KMS-11 (cell line): Measurements from ENCODE around the gene HS2ST1.

Experiments used
- H2AFZ ChIP-seq: fragments of 200-600 bp; sonication (generic); 2 replicates; pipeline ENCODE4 v1.6.1; 2016; ENCODE audit warnings: antibody characterized with exemption, mixed run types, low read depth
- H3K27ac ChIP-seq: fragments of 200-600 bp; sonication (generic); 2 replicates; pipeline ENCODE4 v1.6.1; 2016; ENCODE audit warnings: mild to moderate bottlenecking, mixed run types
- H3K27me3 ChIP-seq: fragments of 200-600 bp; sonication (generic); 2 replicates; pipeline ENCODE4 v1.6.1; 2017; ENCODE audit warnings: mild to moderate bottlenecking, low read depth, mixed run types, moderate library complexity; ENCODE audit not compliant: insufficient read depth
- H3K36me3 ChIP-seq: fragments of 200-600 bp; sonication (generic); 2 replicates; pipeline ENCODE4 v1.6.1; 2017; ENCODE audit warnings: mild to moderate bottlenecking, mixed run types; ENCODE audit not compliant: insufficient read depth
- H3K4me1 ChIP-seq: fragments of 200-600 bp; sonication (generic); 2 replicates; pipeline ENCODE4 v1.6.1; 2016; ENCODE audit warnings: mild to moderate bottlenecking, low read depth, mixed run types; ENCODE audit not compliant: poor library complexity, severe bottlenecking
- H3K4me2 ChIP-seq: fragments of 200-600 bp; sonication (generic); 2 replicates; pipeline ENCODE4 v1.7.0; 2016; ENCODE audit warnings: mild to moderate bottlenecking, mixed run types
- H3K4me3 ChIP-seq: fragments of 200-600 bp; sonication (generic); IDR thresholded peaks from 2 replicates; pipeline ENCODE4 v1.6.1; 2017; ENCODE audit warnings: low read depth, low read length, mixed read lengths; ENCODE audit not compliant: insufficient read depth
- H3K79me2 ChIP-seq: fragments of 200-600 bp; sonication (generic); 2 replicates; pipeline ENCODE4 v1.6.1; 2016; ENCODE audit warnings: low read depth, mixed run types; ENCODE audit not compliant: insufficient read depth
- H3K9ac ChIP-seq: fragments of 200-600 bp; sonication (generic); 2 replicates; pipeline ENCODE4 v1.6.1; 2016; ENCODE audit warnings: mild to moderate bottlenecking, mixed run types
- H4K20me1 ChIP-seq: fragments of 200-600 bp; sonication (generic); 2 replicates; pipeline ENCODE4 v1.6.1; 2016; ENCODE audit warnings: mild to moderate bottlenecking, mixed run types; ENCODE audit not compliant: insufficient read depth
- CTCF ChIP-seq: fragments of 200-600 bp; sonication (generic); conservative IDR thresholded peaks from 2 replicates; pipeline ENCODE4 v1.6.1; 2017; ENCODE audit warnings: low read depth, mild to moderate bottlenecking, antibody characterized with exemption, low read length, moderate library complexity, mixed read lengths

Gene HS2ST1

GRCh38 chr1:87108814-87109411 lies 194.5 kb downstream of the HS2ST1 start:
- no peak overlapping the region for H3K4me3 ChIP-seq
- H3K4me2 ChIP-seq, result no peak overlapping the region
- no peaks in the 10 kb centered on the region for H3K79me2 ChIP-seq
- no peak overlapping the region for H3K9ac ChIP-seq
- no peaks in the 10 kb centered on the region for H4K20me1 ChIP-seq
- H2AFZ ChIP-seq, result no peak overlapping the region
- no peak for TF ChIP-seq CTCF
- H3K4me1 ChIP-seq, result no peaks in the 10 kb centered on the region
- no peak overlapping the region for H3K27ac ChIP-seq
- H3K27me3 ChIP-seq, result no peaks in the 10 kb centered on the region
- no peaks in the 10 kb centered on the region for H3K36me3 ChIP-seq

DNA sequence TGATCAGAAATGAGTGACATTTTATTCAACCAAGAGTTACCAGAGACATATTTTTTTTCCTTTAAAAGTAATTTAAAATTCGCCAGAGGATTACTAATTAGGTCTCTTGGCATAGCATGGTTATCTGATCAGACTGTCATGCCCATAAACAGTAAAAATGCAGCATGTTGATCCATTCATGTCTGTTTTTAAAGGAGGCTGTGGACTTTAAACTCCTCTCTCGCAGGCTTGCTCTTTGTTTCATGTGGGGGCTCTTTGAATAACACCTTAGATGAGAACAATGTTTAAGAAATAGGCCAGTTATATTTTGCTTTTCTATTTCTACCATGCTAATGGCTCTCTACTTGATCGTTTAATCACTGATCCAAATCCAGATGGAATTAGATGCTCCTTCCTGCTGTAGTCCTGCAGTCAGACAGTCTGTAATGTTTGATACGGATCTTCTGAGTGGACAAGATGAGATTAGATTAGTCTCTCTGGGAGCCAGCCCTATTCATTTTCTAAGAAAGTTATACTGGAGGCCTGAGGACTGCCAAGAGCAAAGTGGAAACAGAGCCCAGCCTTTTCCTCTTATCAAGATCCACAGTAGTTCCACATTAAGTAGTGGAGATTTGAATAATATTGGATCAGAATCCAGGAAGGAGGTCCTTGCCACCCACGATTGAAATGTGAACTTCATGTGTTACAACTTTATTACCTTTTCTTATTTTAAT lies 197.4 kb downstream of the HS2ST1 start:
- no peaks in the 10 kb centered on the region for H3K4me1 ChIP-seq
- H3K9ac ChIP-seq, result no peak overlapping the region
- no peak overlapping the region for H3K4me3 ChIP-seq
- no peaks in the 10 kb centered on the region for H4K20me1 ChIP-seq
- no peak overlapping the region for H2AFZ ChIP-seq
- no peak overlapping the region for H3K4me2 ChIP-seq
- H3K36me3 ChIP-seq, result no peaks in the 10 kb centered on the region
- no peak overlapping the region for H3K27ac ChIP-seq
- no peak for TF ChIP-seq CTCF
- H3K27me3 ChIP-seq, result no peaks in the 10 kb centered on the region
- no peaks in the 10 kb centered on the region for H3K79me2 ChIP-seq

- H3K79me2 ChIP-seq, result no peaks in the 10 kb centered on the region
- H3K9ac ChIP-seq, result no peak overlapping the region
- H3K27ac ChIP-seq, result no peak overlapping the region
- no peaks in the 10 kb centered on the region for H4K20me1 ChIP-seq
- H3K27me3 ChIP-seq, result no peaks in the 10 kb centered on the region
- no peak overlapping the region for H2AFZ ChIP-seq
- H3K36me3 ChIP-seq, result no peaks in the 10 kb centered on the region
- TF ChIP-seq CTCF, result no peak
- no peak overlapping the region for H3K4me3 ChIP-seq
- no peaks in the 10 kb centered on the region for H3K4me1 ChIP-seq
- H3K4me2 ChIP-seq, result no peak overlapping the region
Observed at GRCh38 chr1:87113313-87113712, 198.9 kb downstream of the HS2ST1 start.

GRCh38 chr1:87115317-87115890 lies 201.0 kb downstream of the HS2ST1 start:
- no peak overlapping the region for H3K27ac ChIP-seq
- no peaks in the 10 kb centered on the region for H4K20me1 ChIP-seq
- H3K4me1 ChIP-seq, result no peaks in the 10 kb centered on the region
- H2AFZ ChIP-seq, result no peak overlapping the region
- H3K4me3 ChIP-seq, result no peak overlapping the region
- H3K9ac ChIP-seq, result no peak overlapping the region
- no peaks in the 10 kb centered on the region for H3K36me3 ChIP-seq
- H3K27me3 ChIP-seq, result no peaks in the 10 kb centered on the region
- no peak overlapping the region for H3K4me2 ChIP-seq
- TF ChIP-seq CTCF, result no peak
- no peaks in the 10 kb centered on the region for H3K79me2 ChIP-seq
